ENCODE results near the gene RPS29. TPM values are rescaled to one million over a fixed set of nuclear protein-coding genes. Genes with fewer than 3 reads are reported as not detected.
A peak's percentile ranks its signal among the peaks of the same experiment; 100 is the strongest.

The RPS29 gene
- total and polyA plus RNA-seq, 10 of the 15 experiments (the other 5 are each of a cell fraction or from before 2014, with no cell fraction given), result 2,685 to 10,815 (median 4,359) TPM

- peak; percentile 96 for FAIRE-seq
- Histone ChIP-seq H3K9me3 (replicated peaks; ENCODE audit: control insufficient read depth, insufficient read depth, low read length) (no peaks in the 10 kb centered on the region), H3K36me3 (ENCODE audit: control insufficient read depth in 2 of 2, insufficient read depth in 2 of 2, low read length in 1 of 2) (peaks cover 2 to 13% of the 10 kb centered on the region in 2 experiments; a peak in 2 of 4 replicates), H3K4me3 (peak overlapping the region; percentile 57; the same call in 1 of the 2 replicates), H3K79me2 (ENCODE audit: control insufficient read depth, insufficient read depth, low read length) (peaks cover 44% of the 10 kb centered on the region), H2AFZ (ENCODE audit: control insufficient read depth, low read depth, low read length) (peak overlapping the region; percentile 77), H3K27ac (ENCODE audit: control insufficient read depth, insufficient read depth) (peak overlapping the region; percentile 47), H3K4me1 (ENCODE audit: control insufficient read depth, insufficient read depth, low read length) (no peaks in the 10 kb centered on the region), H3K4me2 (ENCODE audit: control insufficient read depth, insufficient read depth) (peak overlapping the region; percentile 76; the same call in 1 of the 2 replicates), H4K20me1 (ENCODE audit: control insufficient read depth, insufficient read depth) (peaks cover 4% of the 10 kb centered on the region; the same call in 1 of the 2 replicates), H3K9ac (ENCODE audit: control insufficient read depth, insufficient read depth, low read length) (peak overlapping the region; percentile 8; the same call in 1 of the 2 replicates), H3K27me3 (replicated peaks in 1 of 2; ENCODE audit: control insufficient read depth in 2 of 2, insufficient read depth in 2 of 2, low read length in 1 of 2) (no peaks in the 10 kb centered on the region)
- POLR2A ChIA-PET, result interaction anchor here (1.2 to 5.4 kb wide), 9 partner anchors 10 to 181 kb away, joined by 3 to 62 read pairs (median 6); partner anchors contain the start of genes KLHDC2, LRR1, MGAT2 and RPL36AL
- peak; percentile 67 for DNase-seq (ENCODE audit: low read depth, low spot score)
- intact Hi-C loops (cut with micrococcal nuclease; ENCODE audit: unreplicated experiment) (loop anchor here (1.0 to 5.0 kb wide), 4 partner anchors 11 to 125 kb away; partner anchors contain the start of genes DNAAF2, LRR1, MGAT2 and RPL36AL), in situ Hi-C loops (cut with MboI) (no loop called here)
- RAD21 ChIA-PET (ENCODE audit: unreplicated experiment), result interaction anchor here (0.6 to 4.2 kb wide), 11 partner anchors 9 to 622 kb away, joined by 3 to 27 read pairs (median 9); partner anchors contain the start of genes LRR1, MGAT2 and RPL36AL
- WGBS (ENCODE audit: insufficient coverage, insufficient replicate concordance, low lambda C conversion rate, missing lambda C conversion rate), result under 1% methylated on average over 11 of the region's 21 CpGs
- CTCF ChIA-PET, result interaction anchor here (0.7 to 5.6 kb wide), 19 partner anchors 10 to 1063 kb away, joined by 3 to 75 read pairs (median 4); partner anchors contain the start of genes LRR1, MGAT2, POLE2 and RPL36AL
- BruUV-seq (replicated peaks), result no TSS peak
- SMC1A ChIA-PET (ENCODE audit: uncharacterized antibody, unreplicated experiment), result interaction anchor here (0.8 to 2.8 kb wide), 14 partner anchors 8 to 266 kb away, joined by 3 to 12 read pairs (median 5); partner anchors contain the start of genes LRR1, MGAT2, NEMF and RPL36AL
- peak; percentile 19 for ATAC-seq
- TF ChIP-seq ZNF592 (IDR thresholded peaks at IDR 0.05), result peak; percentile 72; the same call in 1 of the 2 replicates
- TF ChIP-seq ZNF207 (IDR thresholded peaks at IDR 0.05; ENCODE audit: borderline replicate concordance), result peak; percentile 92
- TF ChIP-seq YY1 (IDR thresholded peaks at IDR 0.05; ENCODE audit: low read depth, low read length), result peak; percentile 21; the same call in 1 of the 2 replicates
- TF ChIP-seq BHLHE40 (IDR thresholded peaks at IDR 0.05; ENCODE audit: borderline replicate concordance in 1 of 2, low read depth in 2 of 2, low read length in 1 of 2), result no peak
- peak; percentile 84 for TF ChIP-seq NBN (IDR thresholded peaks at IDR 0.05)
- TF ChIP-seq RUNX3 (IDR thresholded peaks at IDR 0.05; ENCODE audit: low read length), result peak; percentile 26; the same call in 1 of the 2 replicates
- peak; percentile 56 to 64; a peak in 3 of 4 replicates for TF ChIP-seq IKZF2 (IDR thresholded peaks at IDR 0.05)
- 0 out of 2 replicates have a peak, but pooled peaks have one; percentile 49 for TF ChIP-seq IRF4 (IDR thresholded peaks at IDR 0.05; ENCODE audit: low read depth, low read length)
- TF ChIP-seq MTA3 (IDR thresholded peaks at IDR 0.05; ENCODE audit: borderline replicate concordance, low read length), result 0 out of 2 replicates have a peak, but pooled peaks have one; percentile 34
- no peak for TF ChIP-seq RFX5 (IDR thresholded peaks at IDR 0.05; ENCODE audit: low read depth, low read length)
- TF ChIP-seq, protein P1, sequence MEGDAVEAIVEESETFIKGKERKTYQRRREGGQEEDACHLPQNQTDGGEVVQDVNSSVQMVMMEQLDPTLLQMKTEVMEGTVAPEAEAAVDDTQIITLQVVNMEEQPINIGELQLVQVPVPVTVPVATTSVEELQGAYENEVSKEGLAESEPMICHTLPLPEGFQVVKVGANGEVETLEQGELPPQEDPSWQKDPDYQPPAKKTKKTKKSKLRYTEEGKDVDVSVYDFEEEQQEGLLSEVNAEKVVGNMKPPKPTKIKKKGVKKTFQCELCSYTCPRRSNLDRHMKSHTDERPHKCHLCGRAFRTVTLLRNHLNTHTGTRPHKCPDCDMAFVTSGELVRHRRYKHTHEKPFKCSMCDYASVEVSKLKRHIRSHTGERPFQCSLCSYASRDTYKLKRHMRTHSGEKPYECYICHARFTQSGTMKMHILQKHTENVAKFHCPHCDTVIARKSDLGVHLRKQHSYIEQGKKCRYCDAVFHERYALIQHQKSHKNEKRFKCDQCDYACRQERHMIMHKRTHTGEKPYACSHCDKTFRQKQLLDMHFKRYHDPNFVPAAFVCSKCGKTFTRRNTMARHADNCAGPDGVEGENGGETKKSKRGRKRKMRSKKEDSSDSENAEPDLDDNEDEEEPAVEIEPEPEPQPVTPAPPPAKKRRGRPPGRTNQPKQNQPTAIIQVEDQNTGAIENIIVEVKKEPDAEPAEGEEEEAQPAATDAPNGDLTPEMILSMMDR (IDR thresholded peaks at IDR 0.05 in 2 of 3, conservative IDR thresholded peaks at IDR 0.05 in 1 of 3; ENCODE audit: control insufficient read depth in 2 of 3, extremely low read depth in 1 of 3, insufficient read depth in 1 of 3, low read depth in 3 of 3, low read length in 3 of 3), result peak; percentile 56 to 82 (median 82)
- TF ChIP-seq CBX5 (IDR thresholded peaks at IDR 0.05; ENCODE audit: low read depth), result peak; percentile 86; the same call in 1 of the 2 replicates
- TF ChIP-seq RAD51 (IDR thresholded peaks at IDR 0.05), result no peak
- peak; percentile 92 for TF ChIP-seq SMARCA5 (IDR thresholded peaks at IDR 0.05)
- 0 out of 2 replicates have a peak, but pooled peaks have one; percentile 25 for TF ChIP-seq ATF3 (IDR thresholded peaks at IDR 0.05; ENCODE audit: borderline replicate concordance, extremely low read depth, low read depth, low read length)
- peak; percentile 44 for TF ChIP-seq RAD21 (IDR thresholded peaks at IDR 0.05; ENCODE audit: insufficient read depth, low read depth, low read length)
Observed at GRCh38 chr14:49586673-49587460, 687 bp upstream of the RPS29 start.

Measured in GM12878 (cell line).